ENCODE results near the gene WDFY3.

Gene WDFY3

GRCh38 chr4:84661191-84661939 lies 305.1 kb downstream of the WDFY3 start:
- Histone ChIP-seq H3K36me3 (ENCODE audit: low read depth) (no peaks in the 10 kb centered on the region), H3K27ac (ENCODE audit: poor library complexity, severe bottlenecking) (no peak overlapping the region), H3K4me3 (ENCODE audit: severe bottlenecking) (no peak overlapping the region), H3K9me3 (ENCODE audit: severe bottlenecking) (no peaks in the 10 kb centered on the region), H3K4me1 (ENCODE audit: insufficient read depth, poor library complexity, severe bottlenecking) (no peaks in the 10 kb centered on the region), H3K27me3 (ENCODE audit: insufficient read depth, poor library complexity, severe bottlenecking) (no peaks in the 10 kb centered on the region)
- TF ChIP-seq, protein P1, sequence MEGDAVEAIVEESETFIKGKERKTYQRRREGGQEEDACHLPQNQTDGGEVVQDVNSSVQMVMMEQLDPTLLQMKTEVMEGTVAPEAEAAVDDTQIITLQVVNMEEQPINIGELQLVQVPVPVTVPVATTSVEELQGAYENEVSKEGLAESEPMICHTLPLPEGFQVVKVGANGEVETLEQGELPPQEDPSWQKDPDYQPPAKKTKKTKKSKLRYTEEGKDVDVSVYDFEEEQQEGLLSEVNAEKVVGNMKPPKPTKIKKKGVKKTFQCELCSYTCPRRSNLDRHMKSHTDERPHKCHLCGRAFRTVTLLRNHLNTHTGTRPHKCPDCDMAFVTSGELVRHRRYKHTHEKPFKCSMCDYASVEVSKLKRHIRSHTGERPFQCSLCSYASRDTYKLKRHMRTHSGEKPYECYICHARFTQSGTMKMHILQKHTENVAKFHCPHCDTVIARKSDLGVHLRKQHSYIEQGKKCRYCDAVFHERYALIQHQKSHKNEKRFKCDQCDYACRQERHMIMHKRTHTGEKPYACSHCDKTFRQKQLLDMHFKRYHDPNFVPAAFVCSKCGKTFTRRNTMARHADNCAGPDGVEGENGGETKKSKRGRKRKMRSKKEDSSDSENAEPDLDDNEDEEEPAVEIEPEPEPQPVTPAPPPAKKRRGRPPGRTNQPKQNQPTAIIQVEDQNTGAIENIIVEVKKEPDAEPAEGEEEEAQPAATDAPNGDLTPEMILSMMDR (IDR thresholded peaks at IDR 0.05; ENCODE audit: poor library complexity, severe bottlenecking): no peak
- DNase-seq (ENCODE audit: low spot score) (no peak), ATAC-seq (ENCODE audit: low read depth) (no peak)

DNA sequence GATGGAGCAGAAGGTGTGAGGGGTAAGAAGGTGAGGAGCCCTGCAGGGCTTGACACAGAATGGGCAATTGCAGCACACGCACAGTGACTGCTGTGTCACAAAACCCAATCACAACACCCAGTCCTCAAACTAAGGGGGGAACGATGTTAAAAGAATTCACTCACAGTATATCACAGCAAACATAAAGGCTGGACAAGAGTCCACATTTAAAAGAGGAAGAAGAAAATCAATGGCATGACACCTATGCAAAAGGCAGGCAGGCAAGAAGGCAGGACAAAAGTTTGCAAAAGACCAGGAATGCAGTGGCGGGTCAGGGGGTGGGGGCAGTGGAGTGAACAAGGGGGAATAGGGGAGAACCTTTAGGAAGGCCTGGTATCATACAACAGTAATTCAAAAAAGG lies 305.9 kb downstream of the WDFY3 start:
- TF ChIP-seq, protein P1 (IDR thresholded peaks at IDR 0.05; ENCODE audit: poor library complexity, severe bottlenecking): no peak
- no peaks in the 10 kb centered on the region for H3K9me3 ChIP-seq (ENCODE audit: severe bottlenecking)
- no peak overlapping the region for H3K4me3 ChIP-seq (ENCODE audit: severe bottlenecking)
- H3K36me3 ChIP-seq (ENCODE audit: low read depth): no peaks in the 10 kb centered on the region
- no peaks in the 10 kb centered on the region for H3K4me1 ChIP-seq (ENCODE audit: insufficient read depth, poor library complexity, severe bottlenecking)
- no peak overlapping the region for H3K27ac ChIP-seq (ENCODE audit: poor library complexity, severe bottlenecking)
- ATAC-seq (ENCODE audit: low read depth): no peak
- H3K27me3 ChIP-seq (ENCODE audit: insufficient read depth, poor library complexity, severe bottlenecking): no peaks in the 10 kb centered on the region
- DNase-seq (ENCODE audit: low spot score): no peak

GRCh38 chr4:84652478-84652877 lies 314.0 kb downstream of the WDFY3 start:
- no peak overlapping the region for H3K4me3 ChIP-seq (ENCODE audit: severe bottlenecking)
- DNase-seq (ENCODE audit: low spot score) (no peak), ATAC-seq (ENCODE audit: low read depth) (no peak)
- H3K4me1 ChIP-seq (ENCODE audit: insufficient read depth, poor library complexity, severe bottlenecking): no peaks in the 10 kb centered on the region
- H3K36me3 ChIP-seq (ENCODE audit: low read depth): peaks cover 26% of the 10 kb centered on the region
- no peaks in the 10 kb centered on the region for H3K27me3 ChIP-seq (ENCODE audit: insufficient read depth, poor library complexity, severe bottlenecking)
- no peak overlapping the region for H3K27ac ChIP-seq (ENCODE audit: poor library complexity, severe bottlenecking)
- H3K9me3 ChIP-seq (ENCODE audit: severe bottlenecking): no peaks in the 10 kb centered on the region
- TF ChIP-seq, protein P1 (IDR thresholded peaks at IDR 0.05; ENCODE audit: poor library complexity, severe bottlenecking): no peak

DNA sequence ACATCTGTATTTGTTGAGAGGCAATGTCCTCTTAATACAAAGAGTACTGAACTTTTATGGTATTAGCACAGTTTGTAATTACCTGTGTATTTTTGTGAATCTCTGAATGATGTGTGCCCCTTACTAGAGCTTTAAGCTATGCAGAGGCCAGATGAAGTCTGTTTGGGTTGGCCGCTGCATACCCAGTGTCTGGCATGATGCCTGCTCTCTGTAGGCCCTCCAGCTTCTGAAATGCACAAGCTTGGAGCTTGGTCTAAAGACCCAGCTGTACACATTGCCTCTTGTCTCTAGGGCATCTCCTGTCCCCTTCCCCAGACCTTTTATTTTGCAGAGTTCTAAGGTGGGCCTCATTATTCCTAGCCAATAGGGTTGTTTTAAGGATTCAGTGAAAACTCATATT lies 315.0 kb downstream of the WDFY3 start:
- no peaks in the 10 kb centered on the region for H3K4me1 ChIP-seq (ENCODE audit: insufficient read depth, poor library complexity, severe bottlenecking)
- DNase-seq (ENCODE audit: low spot score): no peak
- no peak overlapping the region for H3K27ac ChIP-seq (ENCODE audit: poor library complexity, severe bottlenecking)
- H3K4me3 ChIP-seq (ENCODE audit: severe bottlenecking): no peak overlapping the region
- peaks cover 26% of the 10 kb centered on the region for H3K36me3 ChIP-seq (ENCODE audit: low read depth)
- H3K9me3 ChIP-seq (ENCODE audit: severe bottlenecking): no peaks in the 10 kb centered on the region
- ATAC-seq (ENCODE audit: low read depth): no peak
- TF ChIP-seq, protein P1 (IDR thresholded peaks at IDR 0.05; ENCODE audit: poor library complexity, severe bottlenecking): no peak
- no peaks in the 10 kb centered on the region for H3K27me3 ChIP-seq (ENCODE audit: insufficient read depth, poor library complexity, severe bottlenecking)
